ENCODE measurements around the gene SAP30BP. TPM values are rescaled to one million over a fixed set of nuclear protein-coding genes. Genes with fewer than 3 reads are reported as not detected.
A peak's percentile ranks its signal among the peaks of the same experiment; 100 is the strongest.

Gene SAP30BP
- total and polyA plus RNA-seq, 2 of the 8 experiments (the other 6 are each of a cell fraction or from before 2014, with no cell fraction given) = 63.3 to 79.9 TPM

DNA sequence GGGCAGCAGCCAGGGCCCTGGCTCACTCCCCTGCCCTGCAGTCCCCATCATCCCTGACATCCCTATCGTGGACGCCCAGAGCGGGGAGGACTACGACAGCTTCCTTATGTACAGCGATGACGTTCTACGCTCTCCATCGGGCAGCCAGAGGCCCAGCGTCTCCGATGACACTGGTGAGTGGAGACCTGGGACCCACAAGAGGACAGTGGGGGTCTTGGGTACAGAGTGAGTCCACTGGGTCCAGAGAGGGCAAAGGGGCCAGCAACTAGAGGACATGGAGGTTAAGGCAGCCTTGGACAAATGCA is 85.2 kb downstream of the SAP30BP start:
- H2BK15ac ChIP-seq (ENCODE audit: low read length) = no peak overlapping the region
- no peak overlapping the region for H2BK5ac ChIP-seq (ENCODE audit: low read depth, low read length)
- no peaks in the 10 kb centered on the region for H3K79me1 ChIP-seq (ENCODE audit: low read depth, low read length)
- no peak overlapping the region for H3K18ac ChIP-seq (ENCODE audit: extremely low read depth, low read length)
- no peak overlapping the region for H3K4ac ChIP-seq (replicated peaks; ENCODE audit: insufficient read length, low read depth, low read length)
- H3K27me3 ChIP-seq (replicated peaks in 1 of 4; ENCODE audit: control insufficient read depth in 3 of 4, extremely low read depth in 1 of 4, insufficient read depth in 3 of 4, low read length in 3 of 4) = peaks cover 0 to 2% (median 0%) of the 10 kb centered on the region in 4 experiments; a peak in 1 of 7 replicates
- peak overlapping the region; percentile 69; the same call in 1 of the 2 replicates for H4K8ac ChIP-seq (ENCODE audit: extremely low read depth, insufficient read depth, low read length)
- no peak overlapping the region for H3K4me2 ChIP-seq (ENCODE audit: insufficient read depth in 1 of 2, low read depth in 2 of 2, low read length in 2 of 2)
- H3K27ac ChIP-seq (ENCODE audit: low read depth, low read length) = no peak overlapping the region
- no peak overlapping the region for H4K5ac ChIP-seq (ENCODE audit: insufficient read length, low read depth, low read length)
- H2BK12ac ChIP-seq (ENCODE audit: low read depth, low read length) = no peak overlapping the region
- no peak overlapping the region for H3K9ac ChIP-seq (replicated peaks in 1 of 4; ENCODE audit: extremely low read depth in 1 of 4, low read depth in 3 of 4, low read length in 3 of 4)
- H3K36me3 ChIP-seq (ENCODE audit: control insufficient read depth in 2 of 4, insufficient read depth in 4 of 4, low read length in 3 of 4) = no peaks in the 10 kb centered on the region
- 95% methylated on average over 10 of the region's 10 CpGs; no CpG with 5 or more reads in 1 of the 2 experiments for WGBS, 2 experiments (ENCODE audit: extremely low coverage in 1 of 2, insufficient coverage in 1 of 2, insufficient read length in 1 of 2, insufficient replicate concordance in 2 of 2, low coverage in 1 of 2, low lambda C conversion rate in 2 of 2, missing lambda C conversion rate in 1 of 2)
- ChIA-PET POLR2A (ENCODE audit: partially characterized antibody) (interaction anchor here (1.3 to 15.1 kb wide), 5 partner anchors 11 to 121 kb away, joined by 3 to 425 read pairs (median 6); partner anchors contain the start of gene GALK1), CTCF (ENCODE audit: partially characterized antibody) (interaction anchor here (0.8 to 19.5 kb wide), 15 partner anchors 9 to 137 kb away, joined by 3 to 359 read pairs (median 6); partner anchors contain the start of genes GALK1, SMIM5 and UNK)
- 0 out of 2 replicates have a peak overlapping the region, but pooled peaks have one; percentile 69 for H2AK5ac ChIP-seq (ENCODE audit: low read depth, low read length)
- H3K23me2 ChIP-seq (ENCODE audit: low read depth, low read length) = no peaks in the 10 kb centered on the region; the same call in 1 of the 2 replicates
- H2BK20ac ChIP-seq (ENCODE audit: low read length) = no peak overlapping the region
- FAIRE-seq (no peak), DNase-seq (ENCODE audit: low read depth in 1 of 2, low spot score in 2 of 2) (no peak)
- H2BK120ac ChIP-seq (replicated peaks; ENCODE audit: low read depth, low read length) = no peak overlapping the region
- H3K56ac ChIP-seq (replicated peaks; ENCODE audit: insufficient read length, low read depth, low read length) = no peak overlapping the region
- H3K79me2 ChIP-seq (ENCODE audit: control insufficient read depth in 1 of 2, insufficient read depth in 2 of 2, low read length in 2 of 2) = no peaks in the 10 kb centered on the region
- H3K23ac ChIP-seq (ENCODE audit: insufficient read length) = no peak overlapping the region
- peaks cover 0 to 5% (median 3%) of the 10 kb centered on the region in 4 experiments; a peak in 4 of 7 replicates for H3K4me1 ChIP-seq (replicated peaks in 1 of 4; ENCODE audit: control insufficient read depth in 3 of 4, insufficient read depth in 4 of 4, low read length in 3 of 4)
- H4K91ac ChIP-seq (replicated peaks; ENCODE audit: insufficient read length, low read length) = no peak overlapping the region
- peaks cover 0 to 5% of the 10 kb centered on the region in 2 experiments for H4K20me1 ChIP-seq (replicated peaks in 1 of 2; ENCODE audit: control insufficient read depth in 1 of 2, insufficient read depth in 2 of 2, low read length in 2 of 2)
- no peaks in the 10 kb centered on the region for H3K9me3 ChIP-seq (ENCODE audit: insufficient read depth in 2 of 2, low read depth in 1 of 2, low read length in 1 of 2)
- no peak overlapping the region for H2AFZ ChIP-seq (ENCODE audit: low read length)
- H3K4me3 ChIP-seq (ENCODE audit: extremely low read depth in 1 of 4, insufficient read depth in 2 of 4, low read depth in 3 of 4, low read length in 4 of 4) = no peak overlapping the region
- no peak overlapping the region for H3K14ac ChIP-seq (ENCODE audit: insufficient read length)
- TF ChIP-seq RXRA (IDR thresholded peaks at IDR 0.05; ENCODE audit: insufficient read depth, low read depth, low read length) = no peak
- no peak for TF ChIP-seq SP4 (IDR thresholded peaks at IDR 0.05; ENCODE audit: low read length)
- TF ChIP-seq, protein P1, sequence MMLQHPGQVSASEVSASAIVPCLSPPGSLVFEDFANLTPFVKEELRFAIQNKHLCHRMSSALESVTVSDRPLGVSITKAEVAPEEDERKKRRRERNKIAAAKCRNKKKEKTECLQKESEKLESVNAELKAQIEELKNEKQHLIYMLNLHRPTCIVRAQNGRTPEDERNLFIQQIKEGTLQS (IDR thresholded peaks at IDR 0.05; ENCODE audit: insufficient read depth, low read depth, low read length) = no peak
- TF ChIP-seq SIN3A (conservative IDR thresholded peaks at IDR 0.05 in 1 of 2, IDR thresholded peaks at IDR 0.05 in 1 of 2; ENCODE audit: low read depth in 1 of 2, low read length in 2 of 2) = no peak
- no peak for TF ChIP-seq BACH1 (IDR thresholded peaks at IDR 0.05; ENCODE audit: low read length)
- TF ChIP-seq NRF1 (IDR thresholded peaks at IDR 0.05; ENCODE audit: low read depth, low read length) = no peak
- no peak for TF ChIP-seq TAF7 (optimal IDR thresholded peaks at IDR 0.05; ENCODE audit: borderline replicate concordance, low read depth, low read length)
- no peak for TF ChIP-seq TAF1 (IDR thresholded peaks at IDR 0.05; ENCODE audit: low read depth, low read length)
- TF ChIP-seq, protein P2, sequence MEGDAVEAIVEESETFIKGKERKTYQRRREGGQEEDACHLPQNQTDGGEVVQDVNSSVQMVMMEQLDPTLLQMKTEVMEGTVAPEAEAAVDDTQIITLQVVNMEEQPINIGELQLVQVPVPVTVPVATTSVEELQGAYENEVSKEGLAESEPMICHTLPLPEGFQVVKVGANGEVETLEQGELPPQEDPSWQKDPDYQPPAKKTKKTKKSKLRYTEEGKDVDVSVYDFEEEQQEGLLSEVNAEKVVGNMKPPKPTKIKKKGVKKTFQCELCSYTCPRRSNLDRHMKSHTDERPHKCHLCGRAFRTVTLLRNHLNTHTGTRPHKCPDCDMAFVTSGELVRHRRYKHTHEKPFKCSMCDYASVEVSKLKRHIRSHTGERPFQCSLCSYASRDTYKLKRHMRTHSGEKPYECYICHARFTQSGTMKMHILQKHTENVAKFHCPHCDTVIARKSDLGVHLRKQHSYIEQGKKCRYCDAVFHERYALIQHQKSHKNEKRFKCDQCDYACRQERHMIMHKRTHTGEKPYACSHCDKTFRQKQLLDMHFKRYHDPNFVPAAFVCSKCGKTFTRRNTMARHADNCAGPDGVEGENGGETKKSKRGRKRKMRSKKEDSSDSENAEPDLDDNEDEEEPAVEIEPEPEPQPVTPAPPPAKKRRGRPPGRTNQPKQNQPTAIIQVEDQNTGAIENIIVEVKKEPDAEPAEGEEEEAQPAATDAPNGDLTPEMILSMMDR (IDR thresholded peaks at IDR 0.05; ENCODE audit: control extremely low read depth in 1 of 3, insufficient read depth in 1 of 3, low read depth in 1 of 3, low read length in 3 of 3) = no peak
- TF ChIP-seq PHF8 (conservative IDR thresholded peaks at IDR 0.05; ENCODE audit: low read depth, low read length) = no peak

Data from H1 (cell line).